Measurements from ENCODE around the gene SMCHD1.

- TF ChIP-seq CTCF (IDR thresholded peaks at IDR 0.05; ENCODE audit: low read depth, low read length, missing input control) = no peak
- TF ChIP-seq SP1 (IDR thresholded peaks at IDR 0.05) = no peak
- no peak for TF ChIP-seq RXRA (IDR thresholded peaks at IDR 0.05)
- TF ChIP-seq MAX (IDR thresholded peaks at IDR 0.05) = no peak
- no peak for TF ChIP-seq ZBTB33 (IDR thresholded peaks at IDR 0.05)
- no peak for TF ChIP-seq TAF1 (conservative IDR thresholded peaks at IDR 0.05)
- TF ChIP-seq RAD21 (IDR thresholded peaks at IDR 0.05) = no peak
- no peak for TF ChIP-seq GABPA (IDR thresholded peaks at IDR 0.05 in 1 of 2, conservative IDR thresholded peaks at IDR 0.05 in 1 of 2)
- no peak for TF ChIP-seq YY1 (IDR thresholded peaks at IDR 0.05)
These were observed 183.7 kb downstream of the SMCHD1 start for GRCh38 chr18:2839202-2839601.

All from liver (tissue), 3 donors.